GM23248 (cell line): ENCODE results near the gene RRP9.

ENCODE experiments used
- EZH2 ChIP-seq: fragments of 200-600 bp; sonication (generic); IDR thresholded peaks from 2 replicates; pipeline ENCODE4 v1.6.1; 2018; ENCODE audit warnings: antibody characterized with exemption, mild to moderate bottlenecking; ENCODE audit not compliant: insufficient read depth, poor library complexity, severe bottlenecking
- EZH2phosphoT487 ChIP-seq: fragments of 200-600 bp; sonication (generic); IDR thresholded peaks from 2 replicates; pipeline ENCODE4 v1.6.1; 2018; ENCODE audit warnings: antibody characterized with exemption, moderate library complexity, mild to moderate bottlenecking, low read depth; ENCODE audit not compliant: insufficient read depth

GRCh38 chr3:51916418-51916817 is 25.3 kb downstream of the RRP9 start:
- TF ChIP-seq EZH2phosphoT487 (no peak), EZH2 (no peak)
